GM19455 (cell line): ENCODE results near the gene HTRA3.
"Not testable (repeated sequence)": the region's sequence is repeated elsewhere in the genome, so short reads cannot be mapped to it uniquely, and the experiment has no call there.

Experiments used
- ATAC-seq: cut with Tn5 transposase; IDR thresholded peaks from one replicate; pipeline ENCODE4 v1.9.1; 2021; ENCODE audit not compliant: unreplicated experiment

Gene HTRA3

DNA sequence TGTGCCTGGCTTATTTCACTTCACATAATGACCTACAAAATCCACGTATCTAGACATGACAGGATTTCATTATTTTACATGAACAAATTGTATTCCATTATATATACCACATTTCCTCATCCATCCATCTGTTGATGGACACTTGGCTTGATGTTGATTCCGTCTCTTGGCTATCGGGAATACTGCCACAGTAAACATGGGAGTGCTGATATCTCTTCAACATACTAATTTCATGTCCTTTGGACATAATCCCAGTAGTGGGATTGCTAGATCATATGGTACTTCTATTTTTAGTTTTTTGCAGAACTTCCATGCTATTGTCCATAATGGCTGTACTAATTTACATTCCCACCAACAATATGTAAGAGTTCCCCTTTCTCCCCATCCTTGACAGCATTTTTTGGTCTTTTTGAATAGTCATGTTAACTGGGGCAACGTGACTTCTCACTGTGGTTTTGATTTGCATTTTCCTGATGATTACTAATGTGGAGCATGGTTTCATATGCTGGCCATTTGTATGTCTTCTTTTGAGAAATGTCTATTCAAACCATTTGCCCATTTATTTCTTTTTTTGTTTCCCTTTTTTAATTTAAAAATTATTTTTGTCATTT lies 68.9 kb downstream of the HTRA3 start:
- no peak for ATAC-seq

DNA sequence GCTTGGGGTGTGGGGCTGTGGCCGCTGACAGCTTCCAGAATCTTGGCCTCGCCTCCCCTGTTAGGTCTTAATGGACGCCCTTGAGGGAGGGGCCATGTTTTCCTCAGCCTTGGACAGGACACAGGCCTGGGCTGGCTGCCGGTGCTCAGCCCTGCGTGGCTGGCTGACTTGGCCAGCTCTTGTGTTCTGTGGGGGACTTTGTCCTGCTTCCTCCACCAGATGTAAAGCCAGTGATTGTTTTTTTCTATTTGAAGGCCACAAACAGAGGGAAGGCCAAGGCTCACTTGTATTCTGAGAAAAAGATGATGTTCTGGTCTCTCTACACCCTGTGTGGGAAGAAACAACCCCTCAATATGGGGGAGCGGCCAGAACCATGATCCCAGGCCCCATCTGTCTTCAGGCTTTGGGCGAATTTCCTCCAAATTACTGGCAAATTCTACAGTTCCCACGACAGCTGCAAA lies 71.3 kb downstream of the HTRA3 start:
- ATAC-seq, result no peak

DNA sequence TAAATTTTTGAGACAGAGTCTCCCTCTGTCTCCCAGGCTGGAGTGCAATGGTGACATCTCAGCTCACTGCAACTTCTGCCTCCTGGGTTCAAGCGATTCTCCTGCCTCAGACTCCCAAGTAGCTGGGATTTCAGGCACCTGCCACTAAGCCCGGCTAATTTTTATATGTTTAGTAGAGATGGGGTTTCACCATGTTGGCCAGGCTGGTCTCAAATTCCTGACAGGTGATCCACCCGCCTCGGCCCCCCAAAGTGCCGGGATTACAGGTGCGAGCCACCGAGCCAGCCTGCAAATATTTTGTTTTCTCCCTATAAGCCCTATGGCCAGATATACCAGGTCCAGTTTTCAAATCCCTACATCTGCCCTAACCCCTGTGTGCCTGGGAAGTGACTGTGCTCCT lies 71.7 kb downstream of the HTRA3 start:
- not testable (repeated sequence) for ATAC-seq

- no peak for ATAC-seq
These were observed 72.1 kb downstream of the HTRA3 start for GRCh38 chr4:8341691-8342090.

GRCh38 chr4:8342651-8343261 lies 73.2 kb downstream of the HTRA3 start:
- no peak for ATAC-seq

GRCh38 chr4:8343262-8343966 lies 73.9 kb downstream of the HTRA3 start:
- ATAC-seq, result no peak

DNA sequence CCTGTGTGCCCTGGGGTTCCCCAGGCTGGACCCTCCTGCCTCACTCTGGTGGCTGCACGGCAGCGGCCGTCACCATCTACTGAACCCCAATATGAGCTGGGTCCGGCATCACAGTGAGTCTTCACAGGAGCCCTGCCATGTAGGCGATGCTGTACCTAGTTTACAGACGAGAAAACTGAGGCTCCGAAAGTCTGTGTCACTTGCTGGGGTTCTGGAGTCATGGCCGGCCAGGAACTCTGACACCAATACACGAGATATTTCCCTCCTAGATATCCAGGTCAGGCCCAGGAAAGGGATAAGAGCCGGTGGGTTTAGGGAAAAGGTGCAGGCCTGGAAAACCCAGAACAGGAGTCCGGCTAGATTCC lies 74.4 kb downstream of the HTRA3 start:
- no peak for ATAC-seq

- no peak for ATAC-seq
These were observed 74.8 kb downstream of the HTRA3 start for GRCh38 chr4:8344377-8344776.

GRCh38 chr4:8345053-8345945 lies 75.7 kb downstream of the HTRA3 start:
- ATAC-seq, result no peak

GRCh38 chr4:8345946-8346814 lies 76.6 kb downstream of the HTRA3 start:
- ATAC-seq, result no peak

GRCh38 chr4:8346838-8347605 lies 77.5 kb downstream of the HTRA3 start:
- ATAC-seq, result no peak

GRCh38 chr4:8347660-8348059 lies 78.1 kb downstream of the HTRA3 start:
- ATAC-seq, result no peak

DNA sequence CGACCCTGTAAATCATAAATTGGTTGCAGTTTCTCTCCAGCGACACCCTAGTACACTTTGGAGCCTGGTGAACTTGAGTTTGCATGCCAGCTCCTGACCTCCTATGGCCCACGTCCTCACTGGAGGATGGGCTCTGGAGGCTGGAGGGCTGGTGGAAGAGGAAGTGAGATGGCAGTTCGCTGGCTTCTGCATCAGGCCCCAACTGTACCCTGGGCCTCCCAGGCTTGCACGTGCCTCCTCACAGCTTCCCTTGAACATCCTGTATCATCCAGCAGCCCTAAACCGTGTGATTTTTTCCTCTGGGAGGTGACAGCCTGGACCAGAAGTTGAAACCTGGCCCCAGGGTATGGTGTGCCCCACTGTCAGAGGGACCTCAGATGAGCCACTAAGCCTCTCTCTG lies 78.5 kb downstream of the HTRA3 start:
- no peak for ATAC-seq

GRCh38 chr4:8349236-8349635 lies 79.7 kb downstream of the HTRA3 start:
- not testable (repeated sequence) for ATAC-seq

DNA sequence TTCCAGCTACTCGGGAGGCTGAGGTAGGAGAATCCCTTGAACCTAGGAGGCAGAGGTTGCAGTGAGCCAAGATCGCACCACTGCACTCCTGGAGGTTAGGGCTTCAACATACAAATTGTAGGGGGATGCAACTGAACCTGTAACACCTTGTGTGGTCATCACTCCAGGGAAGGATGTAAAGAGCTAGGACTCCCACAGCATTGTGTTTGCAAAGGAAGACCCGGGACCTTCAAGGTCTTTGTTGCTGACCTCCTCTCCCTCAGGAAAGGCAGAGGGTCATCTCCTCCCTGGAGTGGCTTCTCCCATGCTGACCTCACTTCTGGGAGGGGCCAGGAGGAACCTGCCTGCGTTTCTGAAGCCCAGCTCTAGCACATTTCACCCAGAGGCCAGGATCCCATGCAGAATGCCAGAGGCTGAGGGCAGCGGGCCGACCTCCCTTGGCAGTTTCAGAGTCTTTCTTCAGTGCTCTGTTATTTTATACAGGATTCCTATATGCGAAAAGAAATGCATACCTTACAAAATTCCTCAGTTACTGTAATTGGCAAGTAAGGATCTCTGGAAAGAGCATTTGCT lies 80.2 kb downstream of the HTRA3 start:
- ATAC-seq, result no peak

- no peak for ATAC-seq
These were observed 80.8 kb downstream of the HTRA3 start for GRCh38 chr4:8350352-8350751.

DNA sequence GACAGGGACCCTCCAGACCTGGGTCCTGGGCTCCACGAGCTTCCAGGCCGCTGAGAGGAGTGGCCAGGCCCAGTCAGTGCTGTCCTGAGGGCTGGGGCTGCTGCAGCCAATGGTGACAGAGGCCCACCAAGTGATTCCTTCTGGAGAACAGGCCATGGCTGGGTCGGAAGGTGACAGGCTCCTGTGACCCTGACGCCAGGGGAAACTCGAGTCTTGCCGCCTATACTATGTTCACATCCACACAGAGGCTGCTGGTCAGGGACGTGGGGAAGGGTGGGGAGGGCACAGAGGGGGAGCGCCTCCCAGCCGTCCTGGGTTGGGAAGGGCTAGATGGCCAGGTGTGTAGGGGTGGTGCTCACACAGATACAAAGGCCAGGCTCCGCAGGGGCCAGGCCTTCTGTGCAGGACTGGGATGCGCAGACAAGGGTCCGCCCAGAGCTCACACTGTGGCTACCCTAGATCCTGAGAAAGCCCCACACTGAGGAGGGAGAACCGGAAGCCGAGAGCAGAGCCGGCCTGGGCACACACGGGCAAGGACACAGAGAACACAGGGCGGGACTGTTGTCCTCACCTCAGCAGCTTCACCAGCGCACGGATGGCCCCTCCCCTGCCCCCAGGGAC lies 81.4 kb downstream of the HTRA3 start:
- no peak for ATAC-seq

DNA sequence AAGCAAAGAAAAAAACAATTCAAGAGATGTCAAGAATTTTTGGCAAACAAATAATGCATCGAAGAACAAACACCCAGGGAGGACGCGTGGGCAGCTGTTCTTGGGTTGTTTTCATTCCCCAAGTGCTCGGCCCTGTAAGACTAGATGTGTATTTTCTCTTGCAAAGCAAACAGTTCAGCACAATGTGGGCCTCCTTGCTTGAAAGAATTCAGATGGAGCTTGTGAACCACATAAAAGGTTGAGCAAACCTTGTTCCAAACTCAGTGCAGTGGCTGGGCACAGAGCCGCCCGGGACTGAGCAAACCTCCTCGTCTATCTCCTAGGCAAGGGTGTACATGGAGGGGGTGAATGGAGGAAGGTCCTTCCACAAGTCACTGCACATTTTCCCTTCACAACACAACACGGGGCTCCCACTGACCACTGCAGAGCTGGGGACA lies 82.4 kb downstream of the HTRA3 start:
- no peak for ATAC-seq
